CD4-positive, CD25-positive, alpha-beta regulatory T cell (primary cell): ENCODE measurements around the gene ZMPSTE24. TPM values are rescaled to one million over a fixed set of nuclear protein-coding genes. Genes with fewer than 3 reads are reported as not detected.

ENCODE experiments used
- ATAC-seq, 2 donors: fragments of 150-1000 bp; cut with Tn5 transposase; one replicate each; pipeline ENCODE4 v1.10.0; 2021; ENCODE audit warnings: low read depth in 2 of 2, moderate number of reproducible peaks in 2 of 2, moderate library complexity in 1 of 2
- DNase-seq, 3 donors: peaks; one replicate each; pipeline versions ENCODE4 v3.0.0 to v3.0.0-alpha.2; 2012 to 2022; ENCODE audit warnings: mixed read lengths in 1 of 3
- H3K27ac ChIP-seq: one replicate; pipeline ENCODE4 v1.7.0; 2013; ENCODE audit warnings: mild to moderate bottlenecking, low read length; ENCODE audit not compliant: insufficient read depth, poor library complexity, severe bottlenecking
- H3K27me3 ChIP-seq: one replicate; pipeline ENCODE4 v1.7.0; 2013; ENCODE audit warnings: low read length; ENCODE audit not compliant: control insufficient read depth, insufficient read depth
- H3K36me3 ChIP-seq: one replicate; pipeline ENCODE4 v1.7.0; 2013; ENCODE audit warnings: mild to moderate bottlenecking, low read length, moderate library complexity; ENCODE audit not compliant: control insufficient read depth, insufficient read depth
- H3K4me1 ChIP-seq: 2 replicates; pipeline ENCODE4 v1.7.0; 2013; ENCODE audit warnings: mild to moderate bottlenecking, low read length; ENCODE audit not compliant: insufficient read depth, control insufficient read depth, poor library complexity, severe bottlenecking
- H3K4me3 ChIP-seq: one replicate; pipeline ENCODE4 v1.7.0; 2013; ENCODE audit warnings: low read depth, mild to moderate bottlenecking, low read length, moderate library complexity
- H3K9me3 ChIP-seq, 2 experiments: 1 replicate in 1 of 2; 2 replicates in 1 of 2; pipeline ENCODE4 v1.7.0; 2013; ENCODE audit warnings: low read length in 2 of 2, mild to moderate bottlenecking in 1 of 2, moderate library complexity in 1 of 2; ENCODE audit not compliant: control insufficient read depth in 2 of 2
- H3K27ac Mint-ChIP-seq, 3 donors: one replicate each; pipeline ENCODE4 v1.8.0; 2020 to 2022; ENCODE audit warnings: mild to moderate bottlenecking in 3 of 3, mixed read lengths in 3 of 3, moderate library complexity in 2 of 3
- H3K27me3 Mint-ChIP-seq: one replicate; pipeline ENCODE4 v1.8.0; 2022; ENCODE audit warnings: mild to moderate bottlenecking, mixed read lengths
- H3K36me3 Mint-ChIP-seq: one replicate; pipeline ENCODE4 v1.8.0; 2020; ENCODE audit warnings: mixed read lengths
- H3K4me1 Mint-ChIP-seq, 4 donors: one replicate each; pipeline ENCODE4 v1.8.0; 2020 to 2022; ENCODE audit warnings: mixed read lengths in 4 of 4, mild to moderate bottlenecking in 1 of 4
- H3K4me3 Mint-ChIP-seq, 4 donors: one replicate each; pipeline ENCODE4 v1.8.0; 2020 to 2022; ENCODE audit warnings: mild to moderate bottlenecking in 4 of 4, mixed read lengths in 4 of 4, moderate library complexity in 3 of 4
- H3K9me3 Mint-ChIP-seq, 7 donors: one replicate each; pipeline ENCODE4 v1.8.0; 2020 to 2022; ENCODE audit warnings: mixed read lengths in 7 of 7, mild to moderate bottlenecking in 3 of 7, moderate library complexity in 2 of 7
- polyA plus RNA-seq, 4 donors: library from polyadenylated mRNA; unstranded; fragments of 300-500 nt; fragmentation: Illumina TruSeq; gene quantifications; one replicate each; pipeline ENCODE4 v1.2.3, GENCODE V29; 2021
- total RNA-seq: library from RNA; stranded (reverse); gene quantifications from one replicate; pipeline ENCODE4 v1.2.3, GENCODE V29; 2022

The ZMPSTE24 gene
- total and polyA plus RNA-seq, 5 donors from 2014 or later: 12.2 to 35.1 (median 31.8) TPM

- no peaks in the 10 kb centered on the region for H3K27me3 Mint-ChIP-seq
- H3K27ac ChIP-seq: no peak overlapping the region
- H3K4me1 ChIP-seq: no peaks in the 10 kb centered on the region
- no peak for DNase-seq
- no peaks in the 10 kb centered on the region for H3K9me3 ChIP-seq
- no peaks in the 10 kb centered on the region for H3K36me3 Mint-ChIP-seq
- H3K36me3 ChIP-seq: no peaks in the 10 kb centered on the region
- H3K4me3 Mint-ChIP-seq: no peak overlapping the region
- no peak for ATAC-seq
- H3K4me3 ChIP-seq: no peak overlapping the region
- no peaks in the 10 kb centered on the region for H3K9me3 Mint-ChIP-seq
- H3K4me1 Mint-ChIP-seq: no peaks in the 10 kb centered on the region
- H3K27ac Mint-ChIP-seq: peak overlapping the region in 1 of 3 donors; percentile 78
- no peaks in the 10 kb centered on the region for H3K27me3 ChIP-seq
These were observed 42.6 kb downstream of the ZMPSTE24 start for GRCh38 chr1:40300651-40301050.

GRCh38 chr1:40301066-40301465 lies 43.0 kb downstream of the ZMPSTE24 start:
- Mint-ChIP-seq H3K4me3 (no peak overlapping the region), H3K36me3 (no peaks in the 10 kb centered on the region), H3K27me3 (no peaks in the 10 kb centered on the region), H3K4me1 (no peaks in the 10 kb centered on the region), H3K9me3 (no peaks in the 10 kb centered on the region), H3K27ac (no peak overlapping the region)
- ATAC-seq (no peak), DNase-seq (no peak)
- H3K36me3 ChIP-seq: no peaks in the 10 kb centered on the region
- no peak overlapping the region for H3K27ac ChIP-seq
- no peak overlapping the region for H3K4me3 ChIP-seq
- no peaks in the 10 kb centered on the region for H3K4me1 ChIP-seq
- no peaks in the 10 kb centered on the region for H3K27me3 ChIP-seq
- no peaks in the 10 kb centered on the region for H3K9me3 ChIP-seq

GRCh38 chr1:40301541-40302299 lies 43.7 kb downstream of the ZMPSTE24 start:
- H3K27ac Mint-ChIP-seq: no peak overlapping the region
- no peak overlapping the region for H3K4me3 ChIP-seq

GRCh38 chr1:40302475-40302874 lies 44.4 kb downstream of the ZMPSTE24 start:
- no peak for ATAC-seq
- Histone ChIP-seq H3K9me3 (no peaks in the 10 kb centered on the region), H3K27me3 (no peaks in the 10 kb centered on the region), H3K4me1 (no peaks in the 10 kb centered on the region), H3K36me3 (no peaks in the 10 kb centered on the region), H3K27ac (no peak overlapping the region), H3K4me3 (no peak overlapping the region)
- Mint-ChIP-seq H3K4me1 (no peaks in the 10 kb centered on the region), H3K9me3 (no peaks in the 10 kb centered on the region), H3K4me3 (no peak overlapping the region), H3K27me3 (no peaks in the 10 kb centered on the region), H3K27ac (no peak overlapping the region), H3K36me3 (no peaks in the 10 kb centered on the region)
- no peak for DNase-seq

More at GRCh38 chr1:40301541-40302299, 43.7 kb downstream of the ZMPSTE24 start:
- DNase-seq (no peak), ATAC-seq (no peak)
- Mint-ChIP-seq H3K4me3 (no peak overlapping the region), H3K27me3 (no peaks in the 10 kb centered on the region), H3K4me1 (no peaks in the 10 kb centered on the region), H3K9me3 (no peaks in the 10 kb centered on the region), H3K36me3 (no peaks in the 10 kb centered on the region)
- H3K27me3 ChIP-seq: no peaks in the 10 kb centered on the region
- H3K36me3 ChIP-seq: no peaks in the 10 kb centered on the region
- no peaks in the 10 kb centered on the region for H3K4me1 ChIP-seq
- H3K9me3 ChIP-seq: no peaks in the 10 kb centered on the region
- H3K27ac ChIP-seq: no peak overlapping the region

GRCh38 chr1:40303051-40303771 lies 45.2 kb downstream of the ZMPSTE24 start:
- Histone ChIP-seq H3K36me3 (no peaks in the 10 kb centered on the region), H3K4me1 (no peaks in the 10 kb centered on the region), H3K9me3 (no peaks in the 10 kb centered on the region), H3K27ac (no peak overlapping the region), H3K27me3 (no peaks in the 10 kb centered on the region), H3K4me3 (no peak overlapping the region)
- Mint-ChIP-seq H3K9me3 (no peaks in the 10 kb centered on the region), H3K4me3 (no peak overlapping the region), H3K36me3 (no peaks in the 10 kb centered on the region), H3K4me1 (no peaks in the 10 kb centered on the region), H3K27me3 (no peaks in the 10 kb centered on the region), H3K27ac (no peak overlapping the region)
- ATAC-seq (no peak), DNase-seq (no peak)

- no peaks in the 10 kb centered on the region for H3K36me3 Mint-ChIP-seq
- no peaks in the 10 kb centered on the region for H3K36me3 ChIP-seq
- H3K4me1 ChIP-seq: no peaks in the 10 kb centered on the region
- no peaks in the 10 kb centered on the region for H3K9me3 ChIP-seq
- no peak overlapping the region for H3K4me3 Mint-ChIP-seq
- no peaks in the 10 kb centered on the region for H3K27me3 Mint-ChIP-seq
- no peak overlapping the region for H3K4me3 ChIP-seq
- H3K27ac ChIP-seq: no peak overlapping the region
- H3K27ac Mint-ChIP-seq: no peak overlapping the region
- DNase-seq: no peak
- ATAC-seq: no peak
- H3K27me3 ChIP-seq: no peaks in the 10 kb centered on the region
- no peaks in the 10 kb centered on the region for H3K4me1 Mint-ChIP-seq
- H3K9me3 Mint-ChIP-seq: no peaks in the 10 kb centered on the region
These were observed 45.8 kb downstream of the ZMPSTE24 start for GRCh38 chr1:40303790-40304189.

- Histone ChIP-seq H3K36me3 (no peaks in the 10 kb centered on the region), H3K27ac (no peak overlapping the region), H3K4me1 (no peaks in the 10 kb centered on the region), H3K27me3 (no peaks in the 10 kb centered on the region), H3K4me3 (no peak overlapping the region), H3K9me3 (no peaks in the 10 kb centered on the region)
- Mint-ChIP-seq H3K9me3 (no peaks in the 10 kb centered on the region), H3K4me3 (no peak overlapping the region), H3K27me3 (no peaks in the 10 kb centered on the region), H3K36me3 (no peaks in the 10 kb centered on the region), H3K4me1 (no peaks in the 10 kb centered on the region), H3K27ac (no peak overlapping the region)
- DNase-seq (no peak), ATAC-seq (no peak)
These were observed 47.4 kb downstream of the ZMPSTE24 start for GRCh38 chr1:40305451-40305850.

- H3K4me3 Mint-ChIP-seq: no peak overlapping the region
- H3K4me1 ChIP-seq: no peaks in the 10 kb centered on the region
- no peak overlapping the region for H3K27ac Mint-ChIP-seq
- H3K36me3 Mint-ChIP-seq: no peaks in the 10 kb centered on the region
- no peaks in the 10 kb centered on the region for H3K9me3 ChIP-seq
- H3K4me3 ChIP-seq: no peak overlapping the region
- no peaks in the 10 kb centered on the region for H3K27me3 Mint-ChIP-seq
- H3K36me3 ChIP-seq: no peaks in the 10 kb centered on the region
- ATAC-seq: no peak
- no peaks in the 10 kb centered on the region for H3K9me3 Mint-ChIP-seq
- no peak for DNase-seq
- no peaks in the 10 kb centered on the region for H3K27me3 ChIP-seq
- H3K27ac ChIP-seq: no peak overlapping the region
- no peaks in the 10 kb centered on the region for H3K4me1 Mint-ChIP-seq
These were observed 47.8 kb downstream of the ZMPSTE24 start for GRCh38 chr1:40305871-40306270.
